ENCODE measurements around the gene TLCD3B. TPM values are rescaled to one million over a fixed set of nuclear protein-coding genes. Genes with fewer than 3 reads are reported as not detected.
"Not testable (repeated sequence)": the region's sequence is repeated elsewhere in the genome, so short reads cannot be mapped to it uniquely, and the experiment has no call there.

Gene TLCD3B
- polyA plus RNA-seq, 1 donor = 1.6 TPM

DNA sequence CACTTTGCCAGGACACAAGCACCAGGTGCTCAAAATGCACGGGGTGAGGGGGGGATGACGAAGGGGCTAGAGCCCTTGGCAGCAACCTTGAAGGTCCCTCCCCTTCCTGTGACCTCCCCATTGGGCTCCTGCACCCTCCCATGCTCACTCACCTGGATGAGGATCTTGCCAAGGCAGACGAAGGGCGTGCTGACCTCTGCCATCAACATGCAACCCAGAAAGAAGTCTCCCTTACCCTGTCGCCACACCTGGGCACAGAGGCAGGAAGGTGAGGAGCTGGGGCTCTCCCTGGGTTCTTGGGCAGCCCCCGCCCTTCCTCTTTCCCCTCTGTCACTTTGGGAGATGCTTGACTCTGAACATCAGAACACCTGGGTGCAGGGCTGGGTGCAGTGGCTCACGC is 5.5 kb downstream of the TLCD3B start:
- no peak for DNase-seq

DNA sequence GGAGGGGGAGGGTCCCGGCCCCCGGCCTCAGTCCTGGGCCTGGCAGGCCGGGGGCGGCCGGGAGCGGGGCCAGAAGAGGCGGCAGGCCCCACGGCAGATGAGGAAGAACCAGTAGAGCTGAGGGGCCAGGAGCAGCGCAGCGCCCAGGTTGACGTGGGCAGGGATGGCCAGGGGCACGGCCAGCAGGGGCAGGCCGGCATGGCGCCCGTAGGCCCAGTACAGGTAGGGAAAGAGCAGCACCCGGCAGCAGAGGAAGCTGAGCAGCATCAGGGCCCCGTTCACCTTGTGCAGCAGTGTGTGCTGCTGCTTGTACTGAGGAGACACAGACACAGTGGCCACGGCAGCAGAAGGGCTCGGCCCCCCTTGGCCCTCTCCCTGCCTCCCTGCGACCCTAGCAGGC is 5.9 kb downstream of the TLCD3B start:
- DNase-seq = no peak

DNA sequence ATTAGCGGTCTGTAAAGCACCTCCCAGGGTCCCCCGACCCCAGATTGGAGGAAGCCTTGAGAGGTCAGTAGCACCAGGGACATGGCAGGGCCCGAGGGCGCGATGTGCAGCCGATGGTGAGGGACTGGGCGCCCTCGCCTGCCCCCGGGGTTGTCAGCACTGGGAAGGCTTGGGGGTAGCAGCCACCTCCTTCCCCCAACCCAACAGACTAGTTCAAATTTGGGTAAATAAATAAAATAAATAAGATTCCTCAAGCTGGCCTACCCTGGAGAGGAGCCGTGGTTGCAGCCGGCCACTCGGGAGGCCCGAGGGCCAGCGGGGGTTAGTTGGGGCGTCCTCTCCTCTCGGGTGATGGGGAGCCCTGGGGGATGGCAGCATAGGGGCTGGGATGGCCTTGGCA is 6.6 kb downstream of the TLCD3B start:
- no peak for DNase-seq

DNA sequence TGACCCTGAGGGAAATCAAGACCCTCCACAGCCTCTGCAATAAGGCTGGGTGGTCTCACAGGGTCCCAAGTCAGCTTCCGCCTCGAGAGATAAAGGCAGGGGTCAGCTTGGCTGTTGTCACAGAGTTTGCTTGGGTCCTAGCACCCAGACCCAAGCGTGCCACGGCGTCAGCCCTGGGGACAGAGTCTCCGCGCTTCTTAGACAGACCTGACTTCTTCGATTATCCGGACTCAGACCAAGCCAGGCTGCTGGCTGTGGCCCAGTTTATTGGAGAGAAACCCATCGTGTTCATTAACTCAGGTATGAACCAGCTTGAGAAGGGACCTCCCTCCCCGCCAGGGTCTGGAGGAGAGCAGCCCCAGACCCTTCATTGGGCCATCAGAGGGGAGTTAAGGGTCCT is 7.5 kb downstream of the TLCD3B start:
- no peak for DNase-seq

DNA sequence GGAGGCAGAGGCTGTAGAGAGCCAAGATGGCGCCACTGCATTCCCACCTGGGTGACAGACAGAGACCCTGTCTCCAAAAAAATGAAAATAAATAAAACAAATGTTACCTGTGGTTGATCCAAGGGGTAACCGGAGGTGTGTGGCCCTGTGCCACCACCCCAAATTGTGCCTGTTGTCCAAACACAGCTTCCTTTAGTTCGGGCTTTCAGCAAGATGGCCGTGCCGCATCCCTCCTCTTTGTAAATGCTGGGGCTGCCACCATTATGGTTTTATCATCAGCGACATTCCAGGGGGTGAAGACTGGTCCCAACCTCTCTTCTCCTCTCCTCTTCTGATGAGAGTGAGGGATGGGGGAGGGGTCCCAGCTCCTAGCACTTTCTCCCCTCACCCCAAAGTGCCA is 8.2 kb downstream of the TLCD3B start, which contains the start of gene C16orf92:
Gene C16orf92, plus strand, starts transcription at position 312 of the 400 bp plus-strand sequence. CDS start 143 bp downstream, outside the sequence.
- DNase-seq = no peak

DNA sequence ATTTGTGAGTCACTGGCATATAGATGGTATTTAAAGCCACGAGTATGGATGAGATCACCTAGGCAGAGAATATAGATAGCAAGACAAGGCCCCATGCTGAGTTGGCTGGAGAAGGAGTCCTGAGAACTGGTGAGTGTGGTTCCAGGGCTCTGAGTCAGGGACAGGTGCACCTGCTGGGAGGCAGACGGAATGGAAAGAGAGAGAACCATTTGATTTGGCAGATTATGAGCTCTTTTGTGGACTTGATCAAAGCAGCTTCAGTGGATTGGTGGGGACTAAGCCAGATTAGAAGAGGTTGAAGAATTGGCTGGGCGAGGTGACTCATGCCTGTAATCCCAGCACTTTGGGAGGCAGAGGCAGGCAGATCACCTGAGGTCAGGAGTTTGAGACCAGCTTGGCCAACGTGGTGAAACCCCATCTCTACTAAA is 12.3 kb downstream of the TLCD3B start:
- DNase-seq = no peak

DNA sequence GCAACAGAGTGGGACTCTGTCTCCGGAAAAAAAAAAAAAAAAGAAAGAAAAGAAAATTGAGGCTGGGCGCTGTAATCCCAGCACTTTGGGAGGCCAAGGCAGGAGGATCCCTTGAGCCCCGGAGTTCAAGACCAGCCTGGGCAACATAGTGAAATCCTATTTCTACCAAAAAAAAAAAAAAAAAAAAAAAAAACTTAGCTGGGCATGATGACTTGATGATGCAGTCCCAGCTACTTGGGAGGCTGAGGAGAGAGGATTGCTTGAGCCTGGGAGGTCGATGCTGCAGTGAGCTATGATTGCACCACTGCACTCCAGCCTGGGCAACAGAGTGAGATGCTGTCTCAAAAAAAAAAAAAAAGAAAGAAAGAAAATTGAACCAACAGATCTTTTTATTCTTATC is 13.1 kb downstream of the TLCD3B start:
- DNase-seq = not testable (repeated sequence)

DNA sequence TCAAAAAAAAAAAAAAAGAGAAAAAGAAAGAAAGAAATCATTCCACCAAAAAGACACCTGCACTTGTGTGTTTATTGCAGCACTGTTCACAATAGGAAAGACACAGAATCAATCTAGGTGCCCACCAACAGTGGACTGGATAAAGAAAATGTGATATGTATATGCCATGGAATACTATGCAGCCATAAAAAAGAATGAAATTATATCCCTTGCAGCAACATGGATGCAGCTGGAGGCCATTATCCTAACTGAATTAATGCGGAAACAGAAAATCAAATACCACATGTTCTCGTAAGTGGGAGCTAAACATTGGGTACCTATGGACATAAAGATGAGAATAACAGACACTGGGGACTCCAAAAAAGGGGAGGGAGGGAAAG is 13.8 kb downstream of the TLCD3B start:
- DNase-seq = no peak

DNA sequence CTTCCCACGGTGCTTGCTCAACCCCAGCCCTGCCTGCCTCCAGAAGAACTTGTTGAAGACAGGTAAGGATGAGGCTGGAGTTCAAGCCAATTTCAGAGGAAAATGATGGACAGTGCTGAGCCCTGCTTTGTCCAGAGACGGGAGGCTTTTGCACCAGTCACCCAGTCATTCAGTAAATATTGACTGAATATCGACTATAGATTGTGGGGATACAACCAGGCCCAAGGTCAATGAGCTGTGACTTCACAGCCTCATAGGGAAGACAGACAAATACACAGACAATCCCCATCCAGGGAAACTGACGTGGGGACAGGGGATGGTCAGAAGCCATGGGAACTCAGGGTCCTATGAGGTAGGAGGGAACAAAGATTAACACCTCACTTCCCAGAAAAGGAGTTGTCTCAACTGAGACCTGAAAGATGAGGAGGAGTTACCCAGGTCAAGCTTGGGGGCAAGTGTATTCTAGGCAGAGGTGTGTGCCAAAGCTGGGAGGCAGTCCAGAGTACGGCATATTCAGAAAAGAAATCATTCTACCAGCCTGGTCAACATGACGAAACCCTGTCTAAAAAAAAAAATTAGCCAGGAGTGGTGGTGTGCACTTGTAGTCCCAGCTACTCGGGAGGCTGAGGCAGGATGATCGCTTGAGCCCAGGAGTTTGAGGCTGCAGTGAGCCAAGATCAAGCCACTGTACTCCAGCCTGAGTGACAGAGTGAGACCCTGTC is 14.4 kb downstream of the TLCD3B start:
- no peak for DNase-seq

DNA sequence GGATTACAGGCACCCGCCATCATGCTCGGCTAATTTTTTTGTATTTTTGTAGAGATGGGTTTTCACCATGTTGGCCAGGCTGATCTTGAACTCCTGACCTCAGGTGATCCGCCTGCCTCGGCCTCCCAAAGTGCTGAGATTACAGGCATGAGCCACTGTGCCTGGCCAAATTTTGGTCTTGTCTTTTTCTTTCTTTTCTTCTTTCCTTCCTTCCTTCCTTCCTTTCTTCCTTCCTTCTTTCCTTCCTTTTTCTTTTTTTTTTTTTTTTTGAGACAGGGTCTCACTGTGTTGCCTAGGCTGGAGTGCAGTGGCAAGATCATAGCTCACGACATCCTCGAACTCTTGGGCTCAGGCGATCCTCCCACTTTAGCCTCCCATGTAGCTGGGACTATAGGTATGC is 15.6 kb downstream of the TLCD3B start:
- DNase-seq = not testable (repeated sequence)

DNA sequence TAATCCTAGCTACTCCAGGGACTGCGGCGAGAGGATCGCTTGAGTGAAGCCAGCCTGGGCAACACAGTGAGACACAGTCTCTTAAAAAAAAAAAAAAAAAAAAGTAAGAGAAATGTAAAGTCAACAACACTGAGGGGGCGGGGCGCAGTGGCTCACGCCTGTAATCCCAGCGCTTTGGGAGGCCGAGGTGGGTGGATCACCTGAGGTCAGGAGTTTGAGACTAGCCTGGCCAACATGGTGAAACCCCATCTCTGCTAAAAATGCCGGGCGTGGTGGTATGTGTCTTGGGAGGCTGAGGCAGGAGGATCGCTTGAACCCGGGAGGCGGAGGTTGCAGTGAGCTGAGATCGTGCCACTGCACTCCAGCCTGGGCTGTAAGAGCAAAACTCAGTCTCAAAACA is 18.5 kb downstream of the TLCD3B start:
- not testable (repeated sequence) for DNase-seq

DNA sequence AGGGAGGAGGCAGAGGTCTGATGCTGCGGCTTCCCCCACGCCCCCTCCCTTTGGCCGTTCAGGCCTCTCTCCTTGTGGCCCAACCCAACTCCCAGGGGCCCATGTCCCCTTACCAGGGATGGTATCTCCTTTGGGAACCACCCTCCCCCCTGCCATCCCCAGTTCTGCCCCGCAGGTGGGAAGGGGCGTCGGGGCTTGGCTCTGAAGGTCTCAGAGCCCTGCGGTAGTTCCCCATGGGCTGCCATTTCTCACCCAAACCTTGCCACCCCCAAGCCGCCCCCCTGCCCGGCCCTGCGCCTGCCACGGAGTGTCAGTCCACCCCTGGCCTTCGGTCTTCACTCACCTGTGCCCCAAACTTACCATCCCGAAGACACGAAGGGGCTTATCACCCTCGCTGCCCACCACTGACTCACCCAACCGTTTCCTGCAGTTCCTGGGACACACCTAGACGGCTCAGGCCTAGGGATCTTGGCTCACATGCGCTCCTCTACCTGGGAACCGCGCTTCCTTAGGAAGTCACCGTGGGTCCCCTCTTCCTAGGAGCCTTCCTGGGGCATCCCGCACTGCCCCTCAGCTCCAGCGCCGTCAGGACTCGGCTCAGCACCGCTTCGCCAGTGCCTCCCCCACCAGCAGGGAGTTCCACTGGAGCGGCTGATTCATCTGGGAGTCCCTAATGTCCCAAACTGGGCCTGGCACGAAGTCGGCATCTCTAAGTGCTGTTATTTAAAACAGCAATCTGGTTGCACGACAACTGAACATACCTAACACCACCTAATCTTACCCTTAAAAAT is 19.2 kb downstream of the TLCD3B start:
- no peak for DNase-seq

DNA sequence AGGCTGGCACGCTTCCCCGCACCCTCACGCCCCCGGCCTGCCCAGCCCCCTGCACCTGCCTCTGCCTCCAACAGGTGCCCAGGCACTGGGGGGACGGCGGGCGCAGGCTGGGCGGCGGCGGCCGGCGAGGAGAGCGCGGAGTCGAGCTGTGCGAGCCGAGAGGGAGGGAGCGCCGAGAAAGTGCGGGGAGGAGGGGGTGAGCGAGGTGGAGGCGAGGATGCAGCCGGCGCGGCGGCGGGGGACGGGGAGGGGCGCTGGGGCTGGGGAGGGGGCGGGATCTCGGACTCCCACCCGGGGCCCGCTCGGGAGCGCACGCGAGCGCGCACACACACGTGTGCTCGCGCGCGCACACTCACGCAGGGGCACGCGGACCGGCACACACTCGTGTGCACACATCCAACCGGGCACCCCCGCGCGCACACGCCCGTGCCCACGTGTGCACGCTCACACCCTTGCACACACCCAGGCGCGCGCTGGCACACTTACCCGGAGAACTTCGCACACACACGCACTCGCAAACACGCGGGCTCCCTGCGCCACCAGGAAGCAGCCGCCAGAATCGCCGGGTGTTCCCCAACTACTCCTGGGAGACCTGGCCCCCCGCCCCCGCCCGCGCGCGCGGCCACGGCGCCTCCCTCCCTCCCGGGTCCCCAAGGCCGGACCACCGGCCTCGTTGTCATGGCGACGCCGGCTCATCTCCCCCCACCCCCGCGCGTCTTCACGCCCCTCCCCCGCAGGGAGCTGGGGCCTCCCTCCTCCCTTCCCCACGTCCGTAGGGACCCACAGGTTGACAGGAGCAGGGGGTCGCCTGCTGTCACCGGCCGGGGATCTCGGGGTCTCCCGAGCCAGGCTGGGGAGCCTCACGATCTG is 20.0 kb downstream of the TLCD3B start, which contains the start of gene DOC2A:
Gene DOC2A, minus strand, starts transcription at position 184 of the 870 bp plus-strand sequence. CDS start 805 bp downstream, outside the sequence.
- no peak for DNase-seq

DNA sequence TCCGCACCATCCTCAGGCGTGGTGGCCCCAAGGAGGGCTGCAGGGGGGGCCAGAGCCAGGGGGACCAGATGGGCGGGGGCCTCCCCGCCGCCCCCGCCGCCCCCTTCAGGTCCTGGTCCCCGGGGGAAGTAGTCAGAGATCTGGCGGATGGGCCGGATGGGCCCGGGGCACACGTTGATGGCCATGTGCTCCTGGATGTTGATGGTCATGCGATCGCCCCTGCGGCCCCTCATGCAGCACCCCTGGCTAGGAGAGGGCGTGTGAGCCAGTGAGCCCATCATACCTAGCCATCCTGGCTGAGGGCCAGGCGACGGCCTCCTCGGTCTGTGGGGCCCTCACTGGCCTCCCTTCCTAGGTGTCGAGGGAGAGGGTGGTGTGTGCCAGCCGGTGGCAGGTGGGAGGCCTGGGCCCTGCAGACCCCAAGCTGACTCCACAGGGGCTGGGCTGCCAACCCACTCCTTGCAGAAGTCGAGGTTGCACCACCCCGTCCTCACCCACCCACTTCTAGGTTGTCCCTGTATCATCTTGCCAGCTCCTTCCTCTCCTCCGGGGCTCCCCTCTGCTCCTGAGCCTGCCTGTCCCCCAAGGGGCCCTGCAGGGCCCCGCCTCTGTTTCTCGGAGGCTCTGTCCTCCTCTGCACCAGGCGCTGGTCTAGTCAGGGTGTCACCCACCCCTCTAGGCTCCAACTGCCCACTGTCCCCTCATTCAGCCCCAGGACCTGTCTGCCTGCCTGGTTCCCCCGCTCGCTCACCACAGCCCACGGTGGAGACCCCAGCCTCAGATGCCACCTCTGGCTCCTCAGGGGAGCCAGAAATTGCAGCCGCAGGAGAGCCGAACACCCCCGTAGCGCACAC is 20.9 kb downstream of the TLCD3B start:
- DNase-seq = no peak

DNA sequence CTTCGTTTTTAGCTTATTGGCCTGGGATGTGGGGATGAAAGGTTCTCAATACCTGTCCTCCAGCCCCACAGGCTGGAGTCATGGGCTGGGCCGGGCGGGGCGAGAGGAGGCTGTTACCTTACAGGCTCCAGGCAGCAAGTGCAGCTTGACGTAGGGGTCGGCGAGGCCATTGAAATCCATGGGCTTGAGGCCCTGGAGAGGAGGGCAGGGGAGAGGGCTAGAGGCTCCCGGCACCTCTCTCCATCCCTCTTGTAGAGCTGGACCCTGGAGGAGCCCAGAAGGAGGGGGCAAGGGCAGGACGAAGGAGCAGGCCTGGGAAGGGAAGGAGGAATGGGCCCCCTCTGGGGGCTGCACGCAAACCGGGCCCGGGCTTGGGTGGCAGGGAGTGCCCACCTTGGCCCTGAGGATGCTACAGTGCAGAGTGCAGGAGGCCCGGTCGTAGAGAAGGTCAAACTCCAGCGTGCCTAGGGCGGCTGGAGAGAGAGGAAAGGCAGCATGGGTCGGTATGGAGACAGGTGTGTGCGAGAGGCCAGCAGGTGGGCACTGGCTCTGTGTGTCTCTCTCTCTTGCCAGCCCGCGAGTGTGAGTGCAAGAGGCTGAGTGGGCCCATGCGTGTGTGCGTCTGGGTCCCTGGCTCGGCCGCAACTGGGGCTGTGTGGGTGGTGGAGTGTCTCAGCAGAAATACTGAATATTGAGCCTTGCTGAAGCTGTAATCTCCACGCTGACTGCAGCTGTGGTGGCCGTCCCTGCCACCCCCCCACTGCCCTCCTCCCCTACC is 21.8 kb downstream of the TLCD3B start:
- DNase-seq = no peak

DNA sequence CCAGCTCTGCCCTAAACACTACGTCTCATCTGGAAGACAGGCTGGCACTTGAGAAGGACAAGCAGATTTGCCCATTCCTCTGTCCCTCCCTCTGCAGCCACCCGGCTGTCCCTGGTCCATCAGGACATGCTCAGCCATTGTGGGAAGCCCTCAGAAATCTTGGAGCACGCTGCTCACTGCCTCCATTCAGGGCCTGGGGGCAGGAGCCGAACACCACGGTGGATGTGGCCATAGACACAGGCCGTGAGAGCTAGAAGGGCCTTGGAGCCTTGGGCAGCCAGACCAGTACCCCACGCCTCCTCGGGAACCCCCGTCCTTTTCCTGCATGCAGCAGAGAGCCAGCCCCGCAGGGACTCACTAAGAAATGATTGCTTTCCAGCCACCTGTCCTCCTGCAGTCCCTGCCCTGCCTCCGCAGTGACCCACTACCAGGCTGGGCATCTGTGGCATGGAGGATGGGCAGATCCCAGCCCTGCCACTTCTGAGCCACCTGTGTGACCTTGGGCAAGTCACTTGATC is 23.6 kb downstream of the TLCD3B start:
- no peak for DNase-seq

DNA sequence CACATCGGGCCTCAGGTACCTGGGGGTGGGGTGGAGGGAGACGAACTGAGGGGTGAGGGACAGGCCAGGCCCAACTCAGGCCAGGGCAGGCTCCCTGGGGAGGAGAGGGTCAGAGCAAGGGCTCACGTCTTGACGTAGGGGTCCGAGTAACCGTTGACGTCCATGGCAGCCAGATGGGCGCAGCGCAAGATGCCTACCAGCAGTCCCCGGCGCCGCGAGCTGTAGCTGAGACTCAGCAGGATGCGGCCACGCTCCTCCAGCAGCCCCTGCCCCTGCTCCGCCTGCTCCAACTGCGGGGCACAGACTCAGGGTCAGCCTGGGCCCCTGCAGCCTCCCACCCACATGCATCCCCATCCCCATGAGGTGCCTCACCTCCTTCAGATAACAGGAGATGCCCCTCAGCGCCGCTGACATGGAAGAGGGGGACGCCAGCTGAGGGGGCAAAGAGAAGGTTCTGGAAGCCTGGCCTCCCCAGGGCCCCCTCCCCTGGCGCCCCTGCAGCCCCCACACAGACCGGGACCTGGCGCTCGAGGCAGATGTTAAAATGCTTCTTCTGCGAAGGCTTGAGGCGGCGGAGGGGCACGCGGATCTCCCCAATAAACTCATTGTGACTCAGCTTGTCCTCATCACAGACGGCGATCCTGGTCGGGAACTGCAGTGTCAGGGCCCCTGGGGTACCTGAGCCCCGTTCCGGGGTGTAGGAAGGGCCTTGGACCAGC is 24.3 kb downstream of the TLCD3B start:
- DNase-seq = no peak

DNA sequence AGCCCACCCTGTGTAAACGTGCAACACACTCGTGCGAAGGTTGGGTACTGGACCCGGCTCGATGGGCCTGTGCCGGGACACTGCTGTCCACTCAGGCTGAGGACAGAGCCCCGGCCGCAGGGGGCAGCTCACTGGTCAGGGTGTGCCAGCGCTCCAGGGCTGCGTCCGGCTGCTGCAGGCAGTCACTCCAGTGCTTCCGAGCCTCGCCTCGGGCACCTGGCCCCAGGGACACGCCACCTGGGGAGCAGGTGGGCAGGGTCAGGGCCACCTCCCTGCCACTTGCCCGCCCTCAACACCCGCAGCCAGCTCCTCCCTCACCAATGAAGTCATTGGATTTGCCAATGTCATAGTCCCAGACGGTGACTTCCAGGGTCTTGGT is 25.0 kb downstream of the TLCD3B start:
- DNase-seq = no peak

DNA sequence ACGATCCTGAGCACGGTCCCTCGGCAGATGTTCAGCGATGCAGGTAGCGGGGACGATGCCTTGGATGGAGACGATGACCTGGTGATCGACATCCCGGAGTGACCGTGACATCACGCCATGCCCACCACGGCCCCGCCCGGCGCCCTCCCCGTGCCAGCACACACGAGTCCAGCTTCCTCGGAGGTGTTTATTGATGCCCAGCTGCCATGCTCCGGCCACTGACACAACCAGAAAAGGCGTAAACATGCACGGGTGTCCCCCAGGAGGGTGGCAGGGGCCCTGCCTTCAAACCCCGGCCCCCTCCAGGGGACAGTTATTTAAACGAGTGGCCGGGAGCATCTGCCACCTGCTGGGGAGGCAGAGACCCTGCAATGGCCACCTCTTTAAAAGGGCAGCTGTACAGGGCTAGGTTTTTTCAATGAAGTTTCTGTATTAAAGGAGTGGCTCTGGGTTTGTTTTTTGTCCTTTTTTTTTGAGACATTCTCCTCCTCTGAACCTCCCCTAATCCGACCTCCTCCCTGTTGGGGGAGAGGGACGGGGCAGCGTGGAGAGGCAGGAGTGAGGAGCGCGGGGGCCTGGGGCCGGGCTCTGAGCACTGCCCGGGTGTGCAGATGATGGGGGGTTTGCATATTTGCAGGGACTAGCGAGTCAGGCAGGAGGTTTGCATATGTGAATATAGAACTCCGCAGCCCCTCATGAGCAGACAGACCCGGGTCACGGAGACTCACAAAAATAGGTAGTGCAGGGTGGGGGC is 25.6 kb downstream of the TLCD3B start:
- DNase-seq = no peak
